NCI-H82 treated with DMSO at 0.1 percent for 48 hours (cell line): ENCODE measurements around the gene SERPINC1.
"Not testable (repeated sequence)": the region's sequence is repeated elsewhere in the genome, so short reads cannot be mapped to it uniquely, and the experiment has no call there.

Source experiments
- DNase-seq: peaks from one replicate; lab custom pipeline; 2025; ENCODE audit not compliant: unreplicated experiment; lab: John Stamatoyannopoulos, UW

SERPINC1 gene

GRCh38 chr1:173863224-173864161 lies 53.6 kb downstream of the SERPINC1 start:
- DNase-seq: no peak

GRCh38 chr1:173862769-173863223 lies 54.3 kb downstream of the SERPINC1 start:
- DNase-seq: no peak

- DNase-seq: not testable (repeated sequence)
These were observed 54.9 kb downstream of the SERPINC1 start for GRCh38 chr1:173862146-173862768.

GRCh38 chr1:173861731-173862145 lies 55.4 kb downstream of the SERPINC1 start:
- DNase-seq: no peak

- no peak for DNase-seq
These were observed 57.1 kb downstream of the SERPINC1 start for GRCh38 chr1:173860065-173860464.

- DNase-seq: not testable (repeated sequence)
These were observed 57.6 kb downstream of the SERPINC1 start for GRCh38 chr1:173859547-173859946.

- no peak for DNase-seq
These were observed 59.7 kb downstream of the SERPINC1 start for GRCh38 chr1:173857363-173857917.

- DNase-seq: no peak
These were observed 60.2 kb downstream of the SERPINC1 start for GRCh38 chr1:173856903-173857302.

GRCh38 chr1:173856014-173856413 lies 61.1 kb downstream of the SERPINC1 start:
- no peak for DNase-seq
